ENCODE results near the gene ITGA1. TPM values are rescaled to one million over a fixed set of nuclear protein-coding genes. Genes with fewer than 3 reads are reported as not detected.

Gene ITGA1
- total and polyA plus RNA-seq, 2 donors (not counting 1 experiment from before 2014, with no cell fraction given): 0.74 TPM; not detected in 1

- Histone ChIP-seq H3K4me2 (replicated peaks; ENCODE audit: low read depth, low read length, poor library complexity, severe bottlenecking) (no peak overlapping the region), H4K20me1 (ENCODE audit: control insufficient read depth, insufficient read depth, low read length, poor library complexity, severe bottlenecking) (no peaks in the 10 kb centered on the region), H3K36me3 (replicated peaks in 1 of 2; ENCODE audit: control extremely low read depth in 1 of 2, control insufficient read depth in 1 of 2, extremely low read depth in 1 of 2, insufficient read depth in 2 of 2, low read length in 1 of 2) (no peaks in the 10 kb centered on the region), H3K4me3 (ENCODE audit: control extremely low read depth in 1 of 5, extremely low read depth in 1 of 5, insufficient read depth in 1 of 5, low read depth in 2 of 5, low read length in 4 of 5) (no peak overlapping the region), H3K79me2 (ENCODE audit: control insufficient read depth, insufficient read depth, low read length) (no peaks in the 10 kb centered on the region), H3K27ac (ENCODE audit: low read length in 2 of 2) (no peak overlapping the region), H3K4me1 (ENCODE audit: control insufficient read depth in 2 of 2, insufficient read depth in 2 of 2, low read length in 2 of 2) (no peaks in the 10 kb centered on the region), H2AFZ (ENCODE audit: insufficient read depth, low read depth, low read length, poor library complexity, severe bottlenecking) (no peak overlapping the region), H3K9ac (ENCODE audit: low read length) (no peak overlapping the region), H3K9me3 (ENCODE audit: control extremely low read depth in 1 of 3, control insufficient read depth in 2 of 3, insufficient read depth in 1 of 3, low read length in 2 of 3) (no peaks in the 10 kb centered on the region), H3K27me3 (replicated peaks in 1 of 4; ENCODE audit: control extremely low read depth in 1 of 4, control insufficient read depth in 3 of 4, insufficient read depth in 4 of 4, low read length in 3 of 4) (no peaks in the 10 kb centered on the region)
- peaks cover 5% of the 10 kb centered on the region for H3K27me3 Mint-ChIP-seq
- no peaks in the 10 kb centered on the region for H3K4me1 Mint-ChIP-seq
- ChIA-PET CTCF (no interaction called here), POLR2A (no interaction called here)
- no peak overlapping the region for H3K27ac Mint-ChIP-seq
- intact Hi-C loops (cut with micrococcal nuclease): no loop called here
- WGBS (ENCODE audit: insufficient coverage): 95% methylated on average over 4 of the region's 5 CpGs
- no peak for TF ChIP-seq EZH2 (IDR thresholded peaks at IDR 0.05; ENCODE audit: borderline replicate concordance, insufficient read depth, low read depth, low read length, poor library complexity, severe bottlenecking)
- TF ChIP-seq, protein P1, sequence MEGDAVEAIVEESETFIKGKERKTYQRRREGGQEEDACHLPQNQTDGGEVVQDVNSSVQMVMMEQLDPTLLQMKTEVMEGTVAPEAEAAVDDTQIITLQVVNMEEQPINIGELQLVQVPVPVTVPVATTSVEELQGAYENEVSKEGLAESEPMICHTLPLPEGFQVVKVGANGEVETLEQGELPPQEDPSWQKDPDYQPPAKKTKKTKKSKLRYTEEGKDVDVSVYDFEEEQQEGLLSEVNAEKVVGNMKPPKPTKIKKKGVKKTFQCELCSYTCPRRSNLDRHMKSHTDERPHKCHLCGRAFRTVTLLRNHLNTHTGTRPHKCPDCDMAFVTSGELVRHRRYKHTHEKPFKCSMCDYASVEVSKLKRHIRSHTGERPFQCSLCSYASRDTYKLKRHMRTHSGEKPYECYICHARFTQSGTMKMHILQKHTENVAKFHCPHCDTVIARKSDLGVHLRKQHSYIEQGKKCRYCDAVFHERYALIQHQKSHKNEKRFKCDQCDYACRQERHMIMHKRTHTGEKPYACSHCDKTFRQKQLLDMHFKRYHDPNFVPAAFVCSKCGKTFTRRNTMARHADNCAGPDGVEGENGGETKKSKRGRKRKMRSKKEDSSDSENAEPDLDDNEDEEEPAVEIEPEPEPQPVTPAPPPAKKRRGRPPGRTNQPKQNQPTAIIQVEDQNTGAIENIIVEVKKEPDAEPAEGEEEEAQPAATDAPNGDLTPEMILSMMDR (IDR thresholded peaks at IDR 0.05): no peak
- no peak overlapping the region for H3K4me3 Mint-ChIP-seq
- no peaks in the 10 kb centered on the region for H3K9me3 Mint-ChIP-seq (ENCODE audit: insufficient read depth)
- DNase-seq (no peak), ATAC-seq (ENCODE audit: low read depth) (no peak)
Observed at GRCh38 chr5:52758014-52758413, 29.7 kb upstream of the ITGA1 start.

DNA sequence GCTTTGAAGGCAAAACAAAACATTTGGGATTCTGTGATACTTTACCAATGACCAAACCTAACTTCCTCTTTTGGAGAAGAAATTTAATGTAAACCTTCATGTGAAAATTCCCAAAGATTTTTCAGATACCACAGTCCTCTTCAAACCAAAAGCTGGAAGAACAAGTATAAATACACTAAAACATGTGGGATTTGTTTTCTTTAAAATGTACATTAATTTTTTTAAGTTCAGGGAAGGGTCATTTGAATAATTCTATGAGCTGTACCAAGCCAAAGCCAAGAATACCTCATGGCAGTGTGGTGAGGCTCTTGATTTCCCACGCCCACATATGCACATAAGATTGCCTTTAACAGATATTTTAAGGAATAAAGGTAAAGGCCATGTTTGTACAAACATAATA, 28.4 kb upstream of the ITGA1 start:
- Mint-ChIP-seq H3K9me3 (ENCODE audit: insufficient read depth) (no peaks in the 10 kb centered on the region), H3K27ac (no peak overlapping the region), H3K4me3 (no peak overlapping the region), H3K27me3 (no peaks in the 10 kb centered on the region), H3K4me1 (no peaks in the 10 kb centered on the region)
- Histone ChIP-seq H3K27me3 (replicated peaks in 1 of 4; ENCODE audit: control extremely low read depth in 1 of 4, control insufficient read depth in 3 of 4, insufficient read depth in 4 of 4, low read length in 3 of 4) (no peaks in the 10 kb centered on the region), H2AFZ (ENCODE audit: insufficient read depth, low read depth, low read length, poor library complexity, severe bottlenecking) (no peak overlapping the region), H3K9me3 (ENCODE audit: control extremely low read depth in 1 of 3, control insufficient read depth in 2 of 3, insufficient read depth in 1 of 3, low read length in 2 of 3) (no peaks in the 10 kb centered on the region), H3K4me3 (ENCODE audit: control extremely low read depth in 1 of 5, extremely low read depth in 1 of 5, insufficient read depth in 1 of 5, low read depth in 2 of 5, low read length in 4 of 5) (no peak overlapping the region), H3K27ac (ENCODE audit: low read length in 2 of 2) (no peak overlapping the region), H3K36me3 (replicated peaks in 1 of 2; ENCODE audit: control extremely low read depth in 1 of 2, control insufficient read depth in 1 of 2, extremely low read depth in 1 of 2, insufficient read depth in 2 of 2, low read length in 1 of 2) (no peaks in the 10 kb centered on the region), H3K9ac (ENCODE audit: low read length) (no peak overlapping the region), H3K4me2 (replicated peaks; ENCODE audit: low read depth, low read length, poor library complexity, severe bottlenecking) (no peak overlapping the region), H3K79me2 (ENCODE audit: control insufficient read depth, insufficient read depth, low read length) (no peaks in the 10 kb centered on the region), H4K20me1 (ENCODE audit: control insufficient read depth, insufficient read depth, low read length, poor library complexity, severe bottlenecking) (no peaks in the 10 kb centered on the region), H3K4me1 (ENCODE audit: control insufficient read depth in 2 of 2, insufficient read depth in 2 of 2, low read length in 2 of 2) (no peaks in the 10 kb centered on the region)
- intact Hi-C loops (cut with micrococcal nuclease): no loop called here
- CTCF ChIA-PET: no interaction called here
- TF ChIP-seq, protein P1 (IDR thresholded peaks at IDR 0.05): no peak
- no peak for TF ChIP-seq EZH2 (IDR thresholded peaks at IDR 0.05; ENCODE audit: borderline replicate concordance, insufficient read depth, low read depth, low read length, poor library complexity, severe bottlenecking)
- no peak for DNase-seq
- no peak for ATAC-seq (ENCODE audit: low read depth)
- POLR2A ChIA-PET: no interaction called here
- no CpG with 5 or more reads among the region's 1 CpG for WGBS (ENCODE audit: insufficient coverage)

Data from B cell (primary cell).